HUES6 (cell line): ENCODE results near the gene SHMT1.
"Not testable (repeated sequence)": the region's sequence is repeated elsewhere in the genome, so short reads cannot be mapped to it uniquely, and the experiment has no call there.

Source experiments
- H3K27ac ChIP-seq: 2 replicates; pipeline ENCODE4 v1.7.0; 2013; ENCODE audit warnings: low read depth, mild to moderate bottlenecking, low read length, inconsistent platforms
- H3K27me3 ChIP-seq: 2 replicates; pipeline ENCODE4 v1.6.1; 2013; ENCODE audit warnings: low read length; ENCODE audit not compliant: control insufficient read depth, insufficient read depth
- H3K36me3 ChIP-seq: 2 replicates; pipeline ENCODE4 v1.6.1; 2013; ENCODE audit warnings: low read length; ENCODE audit not compliant: control insufficient read depth, insufficient read depth
- H3K4me1 ChIP-seq: 2 replicates; pipeline ENCODE4 v1.6.1; 2013; ENCODE audit warnings: low read length; ENCODE audit not compliant: control insufficient read depth, insufficient read depth
- H3K4me3 ChIP-seq: 2 replicates; pipeline ENCODE4 v1.5.1; 2013; ENCODE audit warnings: low read depth, low read length
- H3K9ac ChIP-seq: one replicate; pipeline ENCODE4 v1.6.1; 2013; ENCODE audit warnings: mild to moderate bottlenecking, low read length
- H3K9me3 ChIP-seq: 2 replicates; pipeline ENCODE4 v1.6.1; 2013; ENCODE audit warnings: low read depth, low read length; ENCODE audit not compliant: control insufficient read depth, insufficient read depth

Gene SHMT1

GRCh38 chr17:18387583-18387982, 24.2 kb upstream of the SHMT1 start:
- H3K9ac ChIP-seq, H3K27ac ChIP-seq, H3K36me3 ChIP-seq, H3K27me3 ChIP-seq, H3K4me3 ChIP-seq, H3K4me1 ChIP-seq, H3K9me3 ChIP-seq: not testable (repeated sequence)

- not testable (repeated sequence) for H3K9me3 ChIP-seq, H3K4me1 ChIP-seq, H3K4me3 ChIP-seq, H3K36me3 ChIP-seq, H3K27me3 ChIP-seq, H3K9ac ChIP-seq, H3K27ac ChIP-seq
Measured at GRCh38 chr17:18384271-18384670, 20.9 kb upstream of the SHMT1 start.

GRCh38 chr17:18383079-18383481, 19.7 kb upstream of the SHMT1 start:
- H3K27ac ChIP-seq, H3K9ac ChIP-seq, H3K9me3 ChIP-seq, H3K4me3 ChIP-seq, H3K4me1 ChIP-seq, H3K27me3 ChIP-seq, H3K36me3 ChIP-seq: not testable (repeated sequence)

GRCh38 chr17:18382441-18383078, 19.2 kb upstream of the SHMT1 start:
- no peak overlapping the region for H3K9ac ChIP-seq
- H3K27me3 ChIP-seq = no peaks in the 10 kb centered on the region
- H3K9me3 ChIP-seq = no peaks in the 10 kb centered on the region
- H3K36me3 ChIP-seq = no peaks in the 10 kb centered on the region
- H3K27ac ChIP-seq = no peak overlapping the region
- H3K4me3 ChIP-seq = no peak overlapping the region
- 0 out of 2 replicates have a peak, but pooled peaks cover 3% of the 10 kb centered on the region for H3K4me1 ChIP-seq

GRCh38 chr17:18381953-18382245, 18.5 kb upstream of the SHMT1 start:
- H3K4me1 ChIP-seq = 0 out of 2 replicates have a peak, but pooled peaks cover 3% of the 10 kb centered on the region

GRCh38 chr17:18381158-18381952, 18.0 kb upstream of the SHMT1 start:
- Histone ChIP-seq H3K27ac (no peak overlapping the region), H3K9me3 (no peaks in the 10 kb centered on the region), H3K36me3 (no peaks in the 10 kb centered on the region), H3K4me1 (0 out of 2 replicates have a peak, but pooled peaks cover 3% of the 10 kb centered on the region), H3K27me3 (no peaks in the 10 kb centered on the region), H3K9ac (no peak overlapping the region), H3K4me3 (no peak overlapping the region)

More at GRCh38 chr17:18381953-18382245, 18.5 kb upstream of the SHMT1 start:
- H3K36me3 ChIP-seq = no peaks in the 10 kb centered on the region
- H3K27me3 ChIP-seq = no peaks in the 10 kb centered on the region
- H3K4me3 ChIP-seq = no peak overlapping the region
- no peaks in the 10 kb centered on the region for H3K9me3 ChIP-seq
- no peak overlapping the region for H3K27ac ChIP-seq
- H3K9ac ChIP-seq = no peak overlapping the region

GRCh38 chr17:18380471-18381157, 17.3 kb upstream of the SHMT1 start:
- Histone ChIP-seq H3K4me3 (no peak overlapping the region), H3K9me3 (no peaks in the 10 kb centered on the region), H3K4me1 (0 out of 2 replicates have a peak, but pooled peaks cover 3% of the 10 kb centered on the region), H3K27me3 (no peaks in the 10 kb centered on the region), H3K9ac (no peak overlapping the region), H3K27ac (no peak overlapping the region), H3K36me3 (no peaks in the 10 kb centered on the region)

- Histone ChIP-seq H3K27ac (no peak overlapping the region), H3K9ac (no peak overlapping the region), H3K27me3 (no peaks in the 10 kb centered on the region), H3K4me3 (no peak overlapping the region), H3K9me3 (peaks cover 6% of the 10 kb centered on the region), H3K36me3 (no peaks in the 10 kb centered on the region), H3K4me1 (0 out of 2 replicates have a peak, but pooled peaks cover 3% of the 10 kb centered on the region)
Measured at GRCh38 chr17:18379246-18380146, 16.1 kb upstream of the SHMT1 start.

- H3K9me3 ChIP-seq, H3K4me1 ChIP-seq, H3K9ac ChIP-seq, H3K27me3 ChIP-seq, H3K27ac ChIP-seq, H3K4me3 ChIP-seq, H3K36me3 ChIP-seq: not testable (repeated sequence)
Measured at GRCh38 chr17:18378614-18379013, 15.3 kb upstream of the SHMT1 start.

GRCh38 chr17:18378205-18378505, 14.8 kb upstream of the SHMT1 start:
- Histone ChIP-seq H3K9me3 (peaks cover 8% of the 10 kb centered on the region), H3K36me3 (no peaks in the 10 kb centered on the region), H3K27ac (no peak overlapping the region), H3K27me3 (no peaks in the 10 kb centered on the region), H3K4me3 (no peak overlapping the region), H3K9ac (no peak overlapping the region), H3K4me1 (0 out of 2 replicates have a peak, but pooled peaks cover 3% of the 10 kb centered on the region)
